Ammon's horn (tissue), 1 donor: Measurements from ENCODE around the gene DHX29.

ENCODE experiments used
- DNase-seq: peaks from one replicate; pipeline ENCODE4 v3.0.0-alpha.2; 2016; ENCODE audit warnings: low spot score

Gene DHX29

DNA sequence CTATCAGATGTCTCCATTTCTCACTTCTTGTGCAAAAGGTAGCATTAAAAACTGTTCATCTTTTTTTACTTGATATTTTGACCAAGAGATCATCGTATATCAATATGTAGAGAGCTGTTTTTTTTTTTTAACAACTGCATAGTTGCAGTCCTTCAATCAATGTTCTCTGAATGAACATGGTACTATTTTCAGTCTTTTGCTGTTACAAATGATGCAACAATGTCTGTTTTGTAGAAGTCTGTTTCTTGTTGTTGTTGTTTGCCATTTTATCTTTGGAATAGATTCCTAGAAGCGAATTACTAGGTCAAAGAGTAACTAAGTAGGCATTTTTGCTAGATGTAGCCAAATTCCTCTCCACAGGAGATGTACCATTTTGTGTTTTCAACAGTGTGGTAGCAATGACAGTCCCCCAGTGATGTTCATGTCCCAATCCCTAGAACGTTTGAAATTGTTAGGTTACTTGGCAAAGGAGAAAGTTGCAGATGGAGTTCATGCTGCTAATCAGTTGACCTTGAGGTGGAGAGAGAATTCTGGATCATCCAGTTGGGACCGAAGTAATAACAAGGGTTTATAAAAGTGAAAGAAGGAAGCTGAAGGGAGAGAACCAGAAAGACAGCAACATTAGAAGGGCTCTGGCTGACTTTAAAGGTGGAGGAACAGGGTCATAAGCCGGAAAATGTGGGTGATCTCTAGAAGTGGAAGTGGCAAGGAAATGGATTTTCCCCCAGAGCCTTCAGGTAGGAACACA, 6.5 kb upstream of the DHX29 start:
- no peak for DNase-seq

DNA sequence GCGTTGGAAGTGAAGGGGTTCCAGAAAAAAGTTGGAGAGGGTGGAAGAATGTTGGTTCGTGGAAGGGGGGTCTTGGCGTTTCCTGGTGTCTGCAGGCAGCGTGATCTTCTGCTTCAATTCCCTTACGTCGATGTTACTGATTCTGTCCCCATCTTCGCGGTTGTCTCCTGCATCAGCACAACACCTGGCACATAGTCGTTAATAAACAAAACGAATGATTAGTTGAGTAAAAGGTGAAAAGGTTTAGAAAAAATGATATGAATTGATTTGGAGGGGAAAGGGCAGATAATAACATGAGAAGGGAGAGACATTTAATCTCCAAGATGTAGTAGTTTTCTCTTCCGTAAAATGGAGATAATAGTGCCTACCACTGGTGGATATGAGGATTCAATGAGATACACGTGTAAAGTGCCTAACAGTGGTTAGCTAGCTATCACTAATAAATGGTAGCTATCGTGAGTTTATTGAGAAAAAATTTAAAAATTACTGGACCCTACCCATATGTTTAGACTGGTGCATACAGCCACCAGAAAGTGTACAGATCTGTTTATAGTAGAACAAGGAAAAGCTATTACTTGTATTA, 851 bp upstream of the DHX29 start:
- peak; percentile 28 for DNase-seq

DNA sequence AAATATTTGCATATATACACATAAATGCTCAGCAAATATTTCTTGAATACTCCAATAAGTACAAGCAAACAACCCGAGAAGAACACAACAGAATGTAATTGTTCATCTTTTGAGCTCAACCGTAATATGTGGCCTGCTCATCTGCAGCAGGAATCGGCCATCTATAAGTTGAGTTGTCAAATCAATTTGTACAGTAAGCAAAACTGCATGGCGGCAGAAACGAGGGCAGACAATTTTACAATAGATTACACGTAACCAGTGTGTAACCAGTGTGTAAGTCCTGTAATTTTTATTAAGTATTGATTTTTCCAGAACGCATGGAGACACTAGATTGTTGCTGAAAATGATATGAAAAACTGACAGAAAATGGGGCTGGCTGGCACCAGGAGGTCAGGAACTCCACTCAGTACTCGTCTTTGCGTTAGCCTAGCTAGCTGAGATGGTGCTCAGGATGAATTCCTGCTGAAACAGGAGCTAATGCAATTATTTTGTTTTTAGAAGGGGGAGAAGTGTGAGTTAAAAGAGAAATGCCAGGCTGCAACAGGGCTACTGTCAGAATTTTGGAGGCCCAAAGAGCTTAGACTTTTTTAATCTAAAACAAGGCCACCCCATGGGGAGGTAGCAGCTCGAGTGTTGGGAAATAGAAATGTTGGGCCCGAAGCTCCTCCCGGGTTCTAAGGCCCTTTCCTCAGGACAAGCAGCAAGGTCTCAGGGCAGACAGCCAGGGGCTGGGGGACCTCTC, 682 bp downstream of the DHX29 start:
- no peak for DNase-seq

DNA sequence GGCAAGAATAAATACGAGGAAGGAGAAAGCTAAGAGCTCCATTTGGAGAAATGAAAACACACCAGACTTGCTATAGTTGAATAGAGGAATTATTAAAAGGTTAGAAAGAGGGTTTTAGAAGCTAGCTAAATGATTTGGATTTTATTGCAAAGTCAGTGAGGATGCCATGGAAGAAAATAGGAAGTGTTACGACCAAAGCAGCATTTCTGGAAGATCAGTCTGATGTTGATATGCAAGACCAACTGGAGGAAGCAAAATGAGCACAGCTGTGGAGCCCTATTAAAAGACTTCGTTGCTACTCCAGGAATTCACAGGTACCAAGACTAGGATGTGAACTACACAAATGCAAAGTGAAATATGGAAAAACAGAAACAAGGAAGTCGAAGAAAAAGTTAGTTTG, 2.1 kb downstream of the DHX29 start:
- no peak for DNase-seq

DNA sequence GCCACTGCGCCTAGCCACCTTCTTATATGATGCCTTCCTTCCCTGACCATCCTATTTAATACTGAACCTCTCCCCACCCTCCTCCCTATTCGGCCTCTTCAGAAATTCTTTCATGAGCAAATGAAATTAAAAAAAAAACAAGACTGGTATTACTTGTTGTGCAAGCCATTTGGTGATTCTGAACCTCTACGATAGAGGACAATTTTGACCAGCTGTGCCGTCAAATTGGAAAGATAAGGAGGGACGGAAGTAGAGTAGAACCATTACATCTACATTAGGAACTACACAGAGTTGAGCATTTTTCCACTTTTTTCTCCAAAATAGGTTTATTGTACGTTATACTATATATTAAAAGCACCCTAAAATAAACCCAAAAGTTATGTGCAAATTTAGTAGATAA, 2.9 kb downstream of the DHX29 start:
- no peak for DNase-seq

DNA sequence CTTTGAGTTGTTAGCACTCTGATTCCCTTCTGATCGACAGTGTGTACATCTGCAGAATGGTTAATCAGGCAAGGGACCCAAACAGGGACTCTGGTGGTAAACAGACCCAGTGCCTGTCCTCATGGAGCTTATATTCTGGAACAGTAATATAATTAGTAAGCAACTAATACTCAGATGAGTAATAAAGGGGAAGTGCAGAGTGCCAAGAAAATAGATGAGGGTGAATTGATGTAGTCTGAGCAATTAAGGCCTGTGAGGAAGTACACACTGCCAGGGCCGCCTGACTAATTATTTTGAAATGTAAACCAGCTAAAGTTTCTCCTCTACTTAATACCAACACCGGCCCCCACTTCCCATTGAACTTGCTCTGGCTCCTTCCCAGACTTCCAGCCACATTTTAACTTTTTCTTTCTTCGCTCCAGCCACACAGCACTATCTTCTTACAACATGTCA, 4.2 kb downstream of the DHX29 start:
- no peak for DNase-seq

DNA sequence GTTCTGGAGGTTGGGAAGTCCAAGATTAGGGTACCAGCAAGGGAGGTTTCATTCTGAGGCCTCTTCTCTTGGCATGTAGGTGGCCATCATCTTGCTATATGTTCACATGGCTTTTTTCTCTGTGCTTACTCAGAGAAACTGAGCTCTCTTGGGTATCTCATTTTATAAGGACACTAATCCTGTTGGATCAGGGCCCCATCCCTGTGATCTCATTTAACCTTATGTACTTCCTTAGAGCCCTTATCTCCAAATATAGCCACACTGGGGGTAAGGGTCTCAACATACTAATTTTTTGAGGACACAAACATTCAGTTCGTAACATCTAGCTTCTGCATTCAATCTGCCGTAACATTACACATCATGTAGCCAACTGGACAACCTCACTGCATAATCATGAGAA, 6.6 kb downstream of the DHX29 start:
- DNase-seq = no peak

DNA sequence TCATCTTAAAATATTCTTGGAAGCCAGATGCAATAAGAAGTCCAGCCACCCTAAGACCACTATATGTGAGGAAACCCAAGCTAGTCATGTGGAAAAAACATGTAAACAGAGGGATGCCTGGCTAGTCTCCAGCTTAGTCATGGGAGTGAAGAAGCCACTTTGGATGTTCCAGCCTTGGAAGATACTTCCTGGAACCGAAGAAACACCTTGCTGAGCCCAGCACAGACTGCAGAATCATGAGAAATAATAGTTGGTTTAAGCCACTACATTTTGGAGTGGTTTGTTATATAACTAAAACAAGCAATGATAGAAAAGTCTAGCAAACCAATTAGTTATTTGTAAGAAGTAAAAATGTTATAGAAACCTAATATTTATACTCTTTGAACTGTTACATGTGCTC, 12.6 kb downstream of the DHX29 start:
- DNase-seq = no peak

DNA sequence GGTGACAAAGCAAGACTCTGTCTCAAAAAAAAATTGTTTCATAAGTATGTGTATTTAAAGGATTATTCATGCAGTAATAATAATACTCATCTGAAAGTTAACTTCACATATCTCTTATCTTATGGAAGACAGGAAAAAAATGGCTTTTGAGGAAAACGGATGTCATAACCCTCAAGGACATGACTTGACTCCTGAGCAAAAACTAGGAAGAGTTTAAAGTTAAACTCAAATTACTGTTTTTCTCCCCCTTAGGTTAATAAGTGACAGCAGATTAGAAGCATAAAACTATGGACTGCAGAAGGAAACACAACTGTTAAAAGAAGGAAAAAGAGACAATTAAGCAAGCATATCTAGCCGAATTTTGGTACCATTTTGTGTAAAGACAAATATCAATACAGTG, 16.5 kb downstream of the DHX29 start:
- DNase-seq = no peak

DNA sequence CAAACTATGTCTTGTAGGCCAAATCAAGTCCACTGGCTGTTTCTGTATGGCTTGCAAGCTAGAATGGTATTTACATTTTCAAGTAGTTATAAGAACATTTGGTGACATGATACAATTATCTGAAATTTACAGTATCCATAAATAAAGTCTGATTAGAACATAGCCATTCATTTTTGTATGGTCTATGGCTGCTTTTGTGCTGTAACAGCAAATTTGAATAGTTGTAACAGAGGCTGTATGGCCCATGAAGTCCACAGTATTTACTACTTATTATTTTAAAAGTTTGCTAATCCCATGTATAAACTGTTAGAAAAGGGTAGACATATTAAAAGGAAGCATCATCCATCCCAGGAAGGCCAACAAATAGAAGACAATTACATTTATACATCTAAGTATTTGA, 17.7 kb downstream of the DHX29 start:
- DNase-seq = no peak

DNA sequence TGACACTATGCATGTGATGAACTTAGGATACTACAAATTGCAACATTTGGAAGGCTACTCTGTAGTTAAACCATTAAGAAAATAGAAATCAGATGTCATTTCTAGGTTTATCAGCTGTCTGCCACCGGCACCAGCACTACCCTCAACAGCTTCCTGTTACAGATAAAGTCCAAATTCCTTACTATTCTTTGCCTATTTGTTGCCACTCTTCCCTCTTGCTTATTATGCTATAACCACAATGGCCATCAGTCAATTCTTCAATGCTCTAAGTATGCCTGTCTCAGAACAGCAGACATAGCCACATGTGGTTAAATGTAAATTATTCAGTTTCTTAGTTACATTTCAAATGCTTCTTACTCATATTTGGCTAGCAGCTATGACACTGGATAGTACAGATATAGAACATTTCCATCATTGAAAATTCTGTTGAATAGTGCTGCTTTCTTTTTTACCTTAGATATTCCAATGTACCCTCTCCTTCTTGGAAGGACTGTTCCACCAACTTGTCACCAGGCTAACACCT, 21.0 kb downstream of the DHX29 start:
- no peak for DNase-seq

DNA sequence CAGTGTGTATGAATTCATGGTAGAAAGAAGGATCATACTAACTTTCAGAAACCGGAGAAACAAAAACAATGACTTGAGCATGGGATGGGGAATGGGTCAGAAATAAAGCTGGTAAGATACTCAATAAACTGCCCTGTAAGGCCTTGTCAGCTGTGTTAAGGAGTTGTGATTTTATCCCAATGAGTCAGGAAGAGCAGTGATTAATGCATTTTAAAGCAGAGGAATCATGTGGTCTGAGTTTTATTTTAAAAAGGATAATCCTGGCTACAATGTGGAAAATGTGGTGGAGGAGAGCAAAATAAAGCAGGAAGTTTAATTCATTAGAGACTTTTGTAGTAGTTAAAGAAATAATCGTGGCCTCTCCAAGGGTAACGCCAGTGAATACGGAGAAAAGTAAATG, 28.7 kb downstream of the DHX29 start:
- no peak for DNase-seq

DNA sequence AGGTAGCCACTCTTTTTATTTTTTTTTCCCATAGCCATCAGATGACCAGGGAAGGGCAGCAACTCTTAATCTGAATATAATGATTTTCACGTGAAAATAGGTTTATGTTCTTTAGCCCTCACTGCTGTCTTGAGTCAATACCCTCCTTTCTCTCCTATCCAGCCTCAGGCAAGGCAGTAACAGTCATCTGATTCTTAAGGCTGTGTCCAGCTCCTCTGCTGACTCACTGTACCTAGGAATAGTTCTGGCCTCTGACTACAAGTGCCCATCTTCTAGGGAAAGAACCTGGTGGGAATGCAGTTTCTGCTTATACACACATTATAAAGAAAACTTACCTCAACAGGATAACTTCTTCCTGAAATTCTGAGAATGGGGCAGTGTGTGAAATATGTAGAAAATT, 30.7 kb downstream of the DHX29 start:
- DNase-seq = no peak

DNA sequence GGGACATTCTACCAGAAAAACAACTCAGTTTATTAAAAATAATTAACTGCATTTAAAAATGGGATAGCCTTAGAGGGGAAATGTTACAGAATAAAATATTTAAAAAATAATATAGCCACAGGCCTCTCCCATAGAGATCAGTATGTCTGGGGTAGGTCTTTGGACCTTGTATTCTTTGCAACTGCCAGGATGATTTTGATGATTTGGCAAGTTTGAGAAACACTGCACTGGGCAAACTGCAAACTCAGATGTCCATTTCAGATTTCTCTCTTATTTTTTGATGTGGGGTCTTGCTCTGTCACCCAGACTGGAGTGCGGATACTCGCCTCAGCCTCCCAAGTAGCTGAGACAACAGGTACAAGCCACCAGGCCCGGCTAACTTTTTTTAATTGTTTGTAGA, 49.2 kb downstream of the DHX29 start:
- DNase-seq = no peak

DNA sequence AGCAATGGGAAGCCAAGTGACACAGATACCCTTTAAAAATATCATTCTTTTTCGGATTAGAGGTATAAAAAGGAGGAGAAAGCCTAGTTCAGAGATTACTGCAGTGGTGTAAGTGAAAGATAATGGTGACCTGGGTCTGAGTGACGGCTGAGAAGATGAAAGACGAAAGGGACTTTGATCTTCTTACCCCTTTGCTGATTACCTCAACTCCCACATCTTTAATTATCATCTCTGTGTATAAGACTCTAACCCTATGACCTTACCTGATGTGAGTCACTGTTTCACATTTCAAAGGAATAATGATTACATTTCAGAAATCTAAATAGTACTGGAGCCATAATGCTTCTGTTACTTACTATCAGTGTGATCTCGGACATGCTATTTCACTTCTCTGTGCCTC, 52.7 kb downstream of the DHX29 start:
- no peak for DNase-seq

DNA sequence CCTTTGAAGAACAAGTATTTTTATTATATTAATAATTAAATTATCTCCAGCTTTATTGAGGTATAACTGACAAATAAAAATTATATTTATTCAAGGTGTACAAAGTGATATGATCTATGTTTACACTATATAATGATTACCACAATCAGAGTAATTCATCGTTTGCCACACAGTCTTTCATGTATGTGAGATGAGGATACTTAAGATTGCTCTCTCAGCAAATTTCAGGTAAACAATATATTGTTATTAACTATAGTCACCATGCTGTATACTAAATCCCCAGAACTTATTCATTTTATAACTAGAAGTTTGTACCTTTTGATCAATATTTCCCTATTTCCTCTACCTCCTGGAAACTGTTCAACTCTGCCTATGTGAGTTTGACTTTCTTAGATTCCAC, 57.4 kb downstream of the DHX29 start:
- DNase-seq = no peak

DNA sequence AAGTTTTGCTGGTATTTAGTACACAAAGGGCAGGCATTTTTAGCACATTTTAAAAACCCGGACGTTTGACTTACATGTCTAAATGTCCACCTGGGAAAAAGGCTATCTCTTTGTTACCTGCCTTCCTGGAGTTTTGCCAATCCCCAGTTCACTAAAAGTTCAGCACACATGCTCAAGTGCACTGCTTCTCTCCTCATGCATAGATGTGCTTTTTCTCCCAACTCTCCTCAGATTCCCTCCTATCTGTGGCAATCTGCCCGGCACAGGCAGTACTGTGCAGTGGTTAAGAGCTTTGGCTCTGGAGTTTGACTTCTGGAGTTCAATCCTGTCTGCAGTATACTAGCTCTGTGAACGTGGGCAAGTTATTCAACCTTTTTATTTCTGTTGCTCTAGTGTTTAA, 65.7 kb downstream of the DHX29 start:
- no peak for DNase-seq

DNA sequence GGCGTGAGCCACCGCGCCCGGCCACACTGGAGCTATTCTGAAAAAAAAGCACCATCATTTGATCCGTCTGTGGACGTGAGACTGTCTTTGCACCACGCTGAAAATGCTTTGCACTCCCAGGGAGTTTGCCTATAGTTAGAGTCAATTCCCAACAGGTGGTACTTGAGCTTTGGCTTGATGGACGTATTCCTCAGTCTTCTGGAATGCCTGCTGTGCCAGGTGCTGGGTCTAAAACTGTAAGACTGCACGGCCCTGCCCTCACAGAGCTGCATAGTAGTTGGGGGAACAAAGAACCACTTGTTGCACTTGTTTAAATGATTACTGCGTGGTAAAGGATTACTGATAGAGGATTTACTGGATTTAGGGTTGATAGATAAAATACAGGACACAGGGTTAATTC, 70.7 kb downstream of the DHX29 start:
- no peak for DNase-seq

DNA sequence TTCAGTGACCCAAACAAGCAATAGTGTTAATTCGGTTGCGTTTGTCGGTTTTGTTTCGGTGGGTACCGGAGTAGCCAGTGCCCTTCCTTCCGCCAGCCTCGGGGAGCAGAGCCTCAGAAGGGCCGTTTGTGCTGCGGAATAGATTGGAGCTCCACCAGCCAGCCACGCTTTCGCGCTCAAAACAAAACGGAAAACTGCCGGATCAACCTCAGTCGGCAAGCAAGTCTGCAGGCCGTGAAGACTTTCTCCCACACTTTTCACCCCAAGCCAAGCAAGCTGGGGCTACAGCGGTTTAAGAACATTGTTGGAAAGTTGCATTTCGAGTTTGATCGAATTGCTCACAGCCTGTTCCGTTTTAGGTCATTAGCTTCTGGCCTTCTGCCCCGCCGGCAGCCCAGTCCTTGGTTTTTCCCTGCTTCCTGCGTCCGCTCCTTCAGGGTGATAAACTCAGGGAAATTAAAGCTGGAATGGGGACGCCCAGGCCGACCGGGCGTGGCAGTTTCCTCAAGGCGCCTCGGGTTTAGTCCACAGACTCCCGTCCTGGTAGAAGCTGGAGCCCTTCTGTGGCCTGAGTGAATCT, 73.3 kb downstream of the DHX29 start:
- peak; percentile 14 for DNase-seq

DNA sequence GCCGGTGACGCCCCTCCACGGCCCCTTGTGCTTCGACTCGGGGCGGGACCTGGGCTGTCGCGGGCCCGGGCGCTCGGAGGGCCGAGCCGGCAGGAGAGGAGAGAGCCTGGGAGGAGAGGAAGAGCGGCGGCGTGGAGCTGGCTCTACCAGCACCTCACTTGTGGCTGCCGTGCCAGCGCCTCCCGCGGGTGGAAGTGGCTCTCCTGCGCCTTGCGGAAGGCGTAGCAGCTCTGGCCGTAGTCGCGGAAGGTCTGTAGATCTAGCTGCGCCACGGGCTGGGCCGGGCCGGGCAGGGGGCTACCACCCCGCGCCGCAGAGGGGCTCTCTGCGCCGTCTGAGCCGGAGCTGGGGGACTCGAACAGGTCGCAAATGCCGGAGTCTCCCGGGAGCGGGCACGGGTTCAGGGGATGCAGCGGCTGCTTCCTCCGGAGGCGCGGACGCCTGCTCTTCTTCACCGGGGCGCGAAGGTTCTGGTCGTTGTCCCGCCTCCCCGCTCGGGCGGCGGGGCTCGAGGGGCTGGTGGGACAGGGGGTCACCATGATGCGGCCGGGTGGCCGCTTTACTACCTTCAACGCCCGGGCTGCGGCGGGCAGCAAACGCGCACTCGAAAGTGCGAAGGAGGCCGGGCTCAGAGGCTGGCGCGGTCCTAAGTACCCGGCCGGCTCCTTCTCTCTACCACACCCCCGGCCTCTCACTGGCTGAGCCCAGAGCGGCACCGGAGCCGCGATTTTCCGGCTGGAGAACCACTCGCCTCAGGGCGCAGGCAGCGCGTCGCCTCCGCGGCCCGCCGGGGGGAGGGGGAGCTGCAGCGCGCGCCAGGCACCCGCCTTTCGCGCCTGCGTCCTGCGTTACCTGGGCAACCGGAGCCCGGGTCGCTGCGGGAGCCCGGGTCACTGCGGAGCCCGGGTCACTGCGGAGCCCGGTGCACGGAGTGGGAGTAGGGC, 74.2 kb downstream of the DHX29 start, which contains the start of gene CCNO:
Gene CCNO, minus strand, starts transcription at position 624 of the 944 bp plus-strand sequence. Its CDS starts 85 bp downstream, at position 539.
- peak; percentile 65 for DNase-seq

DNA sequence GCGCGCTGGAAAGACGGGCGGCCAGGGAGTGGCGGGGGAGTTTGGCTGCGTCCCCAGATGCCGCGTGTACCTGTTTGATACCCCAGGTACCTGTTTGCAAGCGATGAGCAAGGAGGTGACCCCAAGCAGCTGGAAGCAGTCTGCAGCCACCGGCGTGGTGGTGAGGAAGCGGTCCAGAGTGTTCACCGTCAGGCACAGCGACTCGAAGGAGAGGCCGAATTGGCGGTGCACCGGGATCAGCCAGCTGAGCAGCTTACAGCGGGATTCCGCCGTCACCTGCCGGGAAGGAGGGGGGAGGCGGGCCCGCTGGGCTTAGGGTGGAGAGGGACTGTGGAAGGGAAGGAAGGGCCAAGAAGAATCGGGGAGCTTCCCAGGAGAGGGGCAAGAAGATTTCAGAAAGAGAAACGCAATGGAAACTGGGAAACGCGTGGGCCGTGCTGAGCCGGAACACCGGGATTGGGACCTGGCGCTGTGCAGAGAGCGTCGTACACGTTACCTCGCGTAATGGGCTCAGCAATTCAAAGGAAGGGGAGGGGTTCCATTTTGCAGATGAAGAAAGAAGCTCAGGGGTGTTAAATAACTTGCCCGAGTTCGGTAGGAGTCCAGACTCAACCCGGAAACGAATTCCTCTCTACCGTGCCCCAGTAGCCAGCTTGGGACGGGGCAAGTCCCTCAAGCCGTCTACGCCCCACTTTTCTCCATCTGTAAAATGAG, 75.1 kb downstream of the DHX29 start:
- DNase-seq = peak; percentile 33
